ENCODE measurements around the gene SYNGAP1.
"Not testable (repeated sequence)": the region's sequence is repeated elsewhere in the genome, so short reads cannot be mapped to it uniquely, and the experiment has no call there.

GRCh38 chr6:33398601-33399000, 21.3 kb upstream of the SYNGAP1 start:
- TF ChIP-seq CREB1 (CRISPR knock-in tag; IDR thresholded peaks at IDR 0.05; ENCODE audit: low read depth); CTCF (conservative IDR thresholded peaks at IDR 0.05; ENCODE audit: low read depth in 2 of 2); POLR2AphosphoS5 (IDR thresholded peaks at IDR 0.05; ENCODE audit: low read depth); EZH2 (IDR thresholded peaks at IDR 0.05; ENCODE audit: low read depth, unreplicated experiment); JUNB (IDR thresholded peaks at IDR 0.05; ENCODE audit: unreplicated experiment); EZH2phosphoT487 (IDR thresholded peaks at IDR 0.05; ENCODE audit: unreplicated experiment); NANOG (IDR thresholded peaks at IDR 0.05; ENCODE audit: borderline replicate concordance): not testable (repeated sequence)

Data from GM23338 (cell line).